Activated naive CD4-positive, alpha-beta T cell (primary cell): ENCODE data around the gene ATP2C2.

ENCODE experiments used
- DNase-seq, 4 experiments: peaks; one replicate each; lab custom pipeline; 2025; lab: John Stamatoyannopoulos, UW

Gene ATP2C2

DNA sequence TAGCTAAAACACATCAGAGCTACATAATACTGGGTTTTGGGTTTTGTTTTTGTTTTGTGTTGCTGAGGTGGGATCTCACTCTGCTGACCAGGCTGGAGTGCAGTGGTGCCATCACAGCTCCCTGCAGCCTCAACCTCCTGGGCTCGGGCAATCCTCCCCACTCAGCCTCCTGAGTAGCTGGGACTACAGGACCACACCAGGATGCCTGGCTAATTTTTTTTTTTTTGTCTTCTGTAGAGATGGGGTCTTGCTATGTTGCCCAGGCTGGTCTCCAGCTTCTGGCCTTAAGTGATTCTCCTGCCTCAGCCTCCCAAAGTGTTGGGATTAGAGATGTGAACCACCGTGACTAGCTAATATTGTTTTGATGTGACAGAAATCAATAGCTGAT lies 129.9 kb downstream of the ATP2C2 start:
- DNase-seq = no peak

DNA sequence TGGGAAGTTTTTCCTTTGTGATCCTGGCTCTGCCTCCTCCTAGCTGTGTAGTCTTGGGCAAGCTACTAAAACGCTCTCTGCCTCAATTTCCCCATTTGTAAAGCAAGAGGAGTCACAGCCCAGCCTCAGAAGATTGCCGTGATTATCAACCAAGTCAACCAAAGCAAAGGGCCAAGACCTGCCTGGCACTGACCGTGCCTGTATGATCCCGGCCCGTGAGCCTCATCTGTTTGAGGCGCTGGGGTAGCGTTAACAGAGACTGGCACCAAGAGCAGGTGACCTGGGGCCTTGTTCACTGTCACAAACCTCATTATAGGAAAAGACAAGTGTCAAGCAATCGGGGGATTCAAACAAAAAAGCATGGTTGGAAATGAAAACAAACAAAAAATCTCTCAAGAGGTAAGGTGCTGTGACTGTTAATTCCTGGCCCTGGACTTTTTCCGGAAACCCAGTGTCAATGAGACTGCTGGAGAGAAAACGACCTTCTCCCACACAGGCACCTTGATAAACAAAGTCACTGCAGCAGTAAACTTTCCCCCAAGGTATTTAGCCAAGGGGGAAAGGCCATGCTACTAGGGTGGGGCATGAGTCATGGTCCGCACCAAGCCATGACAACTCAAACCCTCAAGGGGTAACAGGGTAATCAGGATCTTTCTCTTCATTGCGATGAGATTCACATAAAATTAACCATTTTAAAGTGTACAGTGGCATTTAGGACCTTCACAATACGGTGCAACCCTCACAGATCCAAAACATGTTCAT lies 130.7 kb downstream of the ATP2C2 start:
- DNase-seq = no peak

DNA sequence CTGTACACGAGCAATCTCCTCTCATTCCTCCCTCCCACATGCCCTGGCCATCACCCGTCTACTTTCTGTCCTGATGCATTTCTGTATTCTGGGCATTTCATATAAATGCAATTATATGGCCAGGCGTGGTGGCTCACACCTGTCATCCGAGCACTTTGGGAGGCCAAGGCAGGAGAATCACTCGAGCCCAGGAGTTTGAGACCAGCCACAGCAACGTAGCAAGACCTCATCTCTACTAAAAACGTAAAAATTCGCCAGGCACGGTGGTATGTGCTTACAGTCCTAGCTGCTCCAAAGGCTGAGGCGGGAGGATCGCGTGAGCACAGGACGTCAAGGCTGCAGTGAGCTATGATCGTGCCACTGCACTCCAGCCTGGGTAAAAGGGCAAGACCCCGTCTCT lies 131.3 kb downstream of the ATP2C2 start:
- no peak for DNase-seq

DNA sequence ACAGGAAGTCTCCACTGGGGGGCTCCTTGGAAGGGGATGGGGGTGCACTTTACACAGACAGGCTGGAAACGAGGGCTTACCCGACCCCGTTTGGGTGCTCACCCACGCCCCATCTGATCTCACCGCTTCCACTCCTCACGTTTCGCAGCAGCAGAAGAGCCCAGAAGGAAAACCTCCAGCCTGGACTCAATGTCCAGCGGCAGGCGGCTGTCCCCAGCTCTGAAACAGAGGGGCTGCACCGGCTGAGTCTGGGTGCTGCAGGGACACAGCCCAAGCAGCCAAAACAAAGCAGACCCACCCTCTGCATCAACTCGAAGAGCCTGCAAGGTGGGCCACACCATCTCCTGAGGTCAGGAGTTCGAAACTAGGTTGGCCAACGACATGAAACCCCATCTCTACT lies 132.2 kb downstream of the ATP2C2 start:
- DNase-seq = no peak

DNA sequence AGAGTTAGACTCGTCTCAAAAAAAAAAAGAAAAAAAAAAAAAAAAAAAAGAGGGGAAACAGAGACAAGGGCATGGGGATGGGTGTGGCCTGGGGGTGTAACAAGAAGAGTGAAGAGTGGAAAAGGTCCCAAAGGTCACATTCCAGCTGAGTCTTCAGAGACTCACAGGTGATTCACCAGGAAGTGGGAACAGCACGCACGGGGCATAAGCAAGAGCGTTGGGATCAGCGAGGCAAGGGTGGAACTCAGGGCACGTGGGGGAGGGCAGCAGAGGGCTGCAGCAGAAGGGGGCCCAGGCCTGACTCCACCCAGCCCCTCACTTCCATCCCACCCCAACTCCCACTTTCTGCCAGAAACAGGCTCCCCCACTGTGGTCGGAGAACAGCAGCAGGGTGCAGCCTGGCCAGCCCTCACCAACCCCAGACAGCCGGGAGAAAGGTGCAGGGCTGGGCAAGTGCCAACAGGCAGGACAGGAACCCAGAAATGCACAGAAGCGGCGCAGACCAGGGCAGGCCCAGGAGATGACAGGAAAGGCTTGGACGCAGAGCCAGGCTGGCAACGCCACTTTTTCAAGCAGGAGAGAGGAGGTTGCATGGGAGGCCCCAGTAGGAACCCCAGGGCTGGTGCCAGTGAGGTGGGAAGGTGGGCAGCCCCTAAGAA lies 132.9 kb downstream of the ATP2C2 start:
- no peak for DNase-seq

DNA sequence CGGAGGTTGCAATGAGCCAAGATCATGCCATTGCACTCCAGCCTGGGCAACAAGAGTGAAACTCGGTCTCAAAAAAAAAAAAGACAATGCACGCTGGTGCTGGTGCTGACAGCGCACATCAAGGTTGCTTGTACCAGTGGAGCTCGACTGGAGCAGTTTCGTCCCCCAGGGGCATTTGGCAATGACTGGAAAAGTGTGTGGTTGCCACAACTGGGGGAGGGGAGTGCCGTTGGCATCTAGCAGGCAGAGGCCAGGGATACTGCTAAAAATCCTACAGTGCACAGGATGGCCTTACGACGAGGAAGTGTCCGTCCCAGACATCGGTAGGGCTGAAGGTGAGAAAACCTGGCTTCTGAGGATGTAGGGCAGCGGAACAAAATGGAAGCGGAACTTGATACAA lies 133.7 kb downstream of the ATP2C2 start:
- DNase-seq = no peak

DNA sequence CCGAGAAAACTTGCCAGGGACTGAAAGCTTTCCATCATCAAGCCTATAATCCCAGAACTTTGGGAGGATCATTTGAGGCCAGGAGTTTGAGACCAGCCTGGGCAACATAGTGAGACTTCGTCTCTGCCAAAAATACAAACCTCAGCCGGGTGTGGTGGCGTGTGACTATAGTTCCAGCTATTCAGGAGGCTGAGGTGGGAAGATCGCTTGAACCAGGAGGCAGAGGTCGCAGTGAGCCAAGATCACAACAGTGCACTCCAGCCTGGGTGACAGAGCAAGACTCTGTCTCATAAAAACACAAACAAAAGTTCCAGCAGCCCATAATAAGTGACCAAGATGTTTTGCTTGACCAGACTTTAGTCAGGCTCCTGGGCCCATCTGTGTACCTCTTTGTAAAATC lies 134.2 kb downstream of the ATP2C2 start:
- no peak for DNase-seq

DNA sequence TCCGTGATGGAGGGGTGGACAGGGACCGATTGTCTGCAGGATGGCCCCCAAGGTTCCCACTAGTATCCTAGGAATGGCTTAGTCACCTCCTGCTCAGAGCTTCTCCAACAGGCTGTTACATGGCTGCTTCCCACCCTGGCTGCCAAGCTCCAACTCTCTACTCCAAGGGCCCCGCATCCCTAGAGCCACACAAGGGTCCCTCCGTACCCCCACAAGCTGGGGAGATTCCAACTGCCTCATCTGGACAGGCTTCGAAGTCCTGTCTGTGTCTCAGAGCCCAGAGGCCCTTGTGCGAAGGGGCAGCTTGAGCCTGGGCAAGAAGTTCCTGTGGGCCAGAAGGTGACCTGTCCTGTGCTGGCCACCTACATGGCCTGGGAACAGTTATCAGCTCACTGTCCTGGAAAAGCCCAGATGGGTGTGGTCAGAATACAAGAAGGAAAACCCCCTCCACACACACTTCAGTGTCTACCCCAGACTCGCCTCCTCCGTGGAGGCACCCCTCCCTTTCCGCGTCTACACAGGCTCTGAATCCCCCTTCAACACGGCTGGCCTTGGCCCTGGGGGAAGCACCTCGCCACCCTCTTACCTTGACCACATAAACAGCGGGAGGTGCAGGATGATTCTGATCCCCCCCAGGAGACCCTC lies 135.5 kb downstream of the ATP2C2 start:
- DNase-seq = no peak

DNA sequence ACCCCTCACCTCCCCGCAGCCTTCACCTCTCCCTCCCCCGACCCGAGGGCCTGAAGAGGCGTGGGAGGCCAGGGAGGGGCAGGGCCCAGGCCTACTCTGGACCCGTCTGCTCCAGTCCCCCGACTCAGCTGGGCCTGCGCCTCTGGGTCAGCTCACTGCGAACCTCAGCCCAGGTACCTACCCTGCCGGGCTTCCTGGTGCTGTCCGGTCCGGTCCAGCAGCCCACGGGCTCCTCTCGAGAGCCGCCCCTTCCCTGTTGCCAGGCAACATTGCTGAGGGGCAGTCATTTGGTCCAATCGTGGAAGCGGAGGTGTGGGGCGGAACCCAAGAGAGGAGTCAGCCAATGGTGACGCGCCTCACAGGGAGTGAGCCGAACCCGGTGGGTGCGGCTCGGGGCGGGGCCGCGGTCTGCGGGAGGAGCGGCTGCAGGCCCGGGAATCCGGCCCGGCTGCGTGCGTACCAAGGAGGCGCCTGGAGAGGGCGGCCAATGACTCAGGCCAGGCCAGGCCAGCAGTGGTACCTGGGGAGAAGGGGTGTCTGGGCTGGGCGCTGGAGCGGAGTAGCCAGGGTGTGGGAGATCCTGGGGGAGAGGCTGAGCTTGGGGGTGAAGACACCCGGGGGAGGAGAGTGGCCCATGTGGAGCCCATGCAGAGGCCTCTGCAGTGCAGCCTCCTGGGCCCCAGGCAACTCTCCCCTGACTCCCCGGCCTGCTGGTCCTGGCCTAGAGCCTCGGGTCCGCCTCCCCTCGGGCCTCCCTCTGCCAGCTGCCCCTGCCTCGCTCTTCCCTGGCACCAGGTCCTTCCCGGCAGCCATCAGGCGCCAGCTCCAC lies 136.3 kb downstream of the ATP2C2 start, which contains the start of gene MEAK7:
TSS of gene MEAK7 (minus strand) at position 240 of the 829 bp plus-strand sequence. CDS start 6,573 bp downstream, outside the sequence.
- peak; percentile 85 to 97 (median 92) for DNase-seq

DNA sequence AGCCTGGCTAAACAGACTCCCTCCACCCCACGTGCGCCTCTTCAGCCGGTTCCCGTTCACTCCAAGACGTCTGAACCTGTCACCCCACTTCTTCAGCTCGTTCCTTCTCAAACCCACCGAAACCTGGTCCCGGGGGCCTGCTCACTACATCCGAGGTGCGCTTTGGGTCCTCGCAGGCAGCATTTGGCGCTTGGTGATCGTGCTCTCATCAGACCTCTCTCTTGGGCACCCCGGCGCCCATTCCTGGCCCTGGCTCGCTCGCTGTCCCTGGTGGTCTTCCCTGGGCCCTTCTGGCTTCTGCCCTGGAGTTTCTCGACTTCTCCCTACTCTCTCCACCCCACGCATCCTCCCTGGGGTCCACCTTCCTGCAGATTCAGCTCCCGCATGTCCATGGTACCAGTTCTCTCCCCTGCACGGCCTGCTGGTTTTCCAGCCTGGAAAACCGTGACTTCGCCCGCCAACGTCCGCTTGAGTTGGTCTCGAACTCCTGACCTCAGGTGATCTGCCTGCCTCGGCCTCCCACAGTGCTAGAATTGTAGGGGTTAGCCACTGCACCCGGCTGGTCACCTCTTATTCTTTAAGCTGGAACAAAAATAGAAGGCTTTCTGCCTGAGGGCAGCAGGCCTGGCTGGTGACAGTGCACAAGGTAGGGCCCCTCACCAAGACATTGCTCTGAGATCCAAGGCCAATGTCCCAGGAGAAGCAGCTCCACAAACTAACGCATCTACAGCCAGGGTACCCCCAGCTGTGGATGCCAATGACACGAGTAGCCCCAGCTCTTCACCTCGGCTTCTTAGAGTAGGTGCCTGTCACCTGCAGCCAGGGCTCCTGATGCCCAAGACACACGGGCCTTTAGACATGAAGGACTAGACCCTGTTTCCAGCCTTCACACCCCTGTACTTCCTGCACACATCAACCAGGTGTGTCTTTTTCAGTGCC lies 137.2 kb downstream of the ATP2C2 start:
- DNase-seq = no peak

DNA sequence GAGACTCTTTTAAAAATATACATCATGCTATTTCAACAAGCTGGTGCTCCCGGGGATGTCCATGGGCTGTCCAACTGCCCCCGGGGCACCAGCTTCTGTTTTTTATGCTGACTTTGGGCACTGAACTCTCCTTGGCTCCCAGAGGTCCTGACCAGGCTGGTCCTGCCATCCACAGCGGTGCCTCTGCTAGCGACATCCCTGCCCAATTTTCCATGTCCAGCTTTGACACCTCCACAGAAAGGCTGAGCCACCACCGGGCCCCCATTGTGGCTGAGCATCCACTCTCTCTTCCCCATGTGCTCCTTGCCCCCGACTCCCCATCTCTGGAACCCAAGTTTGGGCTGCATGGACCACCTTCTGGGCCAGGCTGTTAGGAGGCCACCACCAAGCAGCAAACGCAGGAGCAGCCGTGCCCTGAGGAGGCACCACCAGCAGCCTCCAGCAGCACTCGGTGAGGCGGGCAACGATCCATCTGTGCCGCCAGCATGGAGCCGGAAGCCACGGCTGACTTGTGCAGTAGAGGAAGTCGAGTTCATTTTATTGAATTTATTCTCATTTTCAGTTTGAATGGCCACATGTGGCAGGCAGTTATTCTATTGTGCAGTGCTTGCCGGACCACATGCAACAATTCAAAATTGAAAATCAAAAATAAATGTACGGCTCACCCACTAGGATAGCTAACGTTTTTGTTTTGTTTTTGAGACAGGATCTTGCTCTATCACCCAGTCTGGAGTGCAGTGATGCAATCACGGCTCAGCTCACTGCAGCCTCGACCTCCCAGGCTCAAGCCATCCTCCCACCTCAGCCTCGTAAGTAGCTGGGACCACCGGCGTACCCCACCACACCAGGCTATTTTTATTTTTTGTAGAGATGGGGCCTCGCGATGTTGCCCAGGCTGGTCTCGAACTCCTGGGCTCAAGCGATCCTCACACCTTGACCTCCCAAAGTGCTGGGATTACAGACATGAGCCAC lies 139.0 kb downstream of the ATP2C2 start:
- DNase-seq = peak in 1 of 4 experiments; percentile 9

DNA sequence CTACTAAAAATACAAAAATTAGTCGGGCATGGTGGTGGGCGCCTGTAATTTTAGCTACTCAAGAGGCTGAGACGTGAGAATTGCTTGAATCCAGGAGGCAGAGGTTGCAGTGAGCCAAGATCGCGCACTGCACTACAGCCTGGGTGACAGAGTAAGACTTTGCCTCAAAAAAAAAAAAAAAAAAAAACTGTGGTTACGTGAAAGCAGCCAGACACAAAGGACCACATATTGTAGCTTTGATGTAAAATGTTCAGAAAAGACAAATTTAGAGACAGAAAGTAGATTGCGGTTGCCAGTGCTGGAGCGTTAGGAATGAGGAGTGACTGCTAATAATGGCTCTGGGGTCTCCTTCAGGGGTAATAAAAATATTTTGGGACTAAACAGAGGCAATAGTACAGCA lies 140.2 kb downstream of the ATP2C2 start:
- DNase-seq = no peak

DNA sequence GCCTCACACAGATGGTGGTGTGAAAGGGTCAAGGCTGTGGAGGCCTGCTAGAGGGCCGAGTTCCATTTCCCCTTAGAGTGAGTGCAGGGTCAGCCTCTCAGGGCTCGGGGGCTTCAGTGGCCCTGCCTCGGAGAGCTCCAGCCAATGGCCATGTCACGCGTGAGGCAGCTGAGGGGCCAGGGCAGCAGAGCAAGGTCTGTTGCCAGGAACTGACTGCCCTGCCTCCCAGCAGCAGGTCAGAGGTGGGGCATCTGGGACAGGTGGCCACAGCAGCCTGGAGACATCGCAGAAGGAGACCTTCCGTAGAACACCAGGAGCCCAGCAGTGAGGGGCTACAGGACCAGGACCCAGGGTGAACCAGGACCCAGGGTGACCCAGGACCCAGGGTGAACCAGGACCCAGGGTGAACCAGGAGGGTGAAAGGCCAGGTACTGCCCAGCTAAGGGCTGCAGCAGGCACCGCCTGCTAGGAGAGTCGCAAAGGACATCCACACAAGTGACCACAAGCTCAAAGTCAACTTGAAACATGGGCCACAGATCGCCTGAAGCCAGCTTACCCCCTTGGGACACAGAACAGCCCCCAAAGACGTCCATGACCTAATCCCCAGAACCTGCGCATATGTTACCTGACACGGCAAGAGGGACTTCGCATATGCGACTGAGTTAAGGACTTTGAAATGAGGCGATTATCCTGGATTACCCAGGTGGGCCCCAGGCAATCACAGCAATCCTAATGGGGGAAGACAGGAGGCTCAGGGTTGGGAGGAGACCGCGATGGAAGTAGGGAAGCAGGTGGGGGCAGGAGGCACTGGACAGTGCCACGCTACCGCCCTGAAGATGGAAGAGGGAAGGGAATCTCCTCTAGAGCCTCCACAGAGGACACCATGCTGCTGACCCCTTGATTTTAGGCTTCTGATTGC lies 141.0 kb downstream of the ATP2C2 start:
- DNase-seq = no peak

DNA sequence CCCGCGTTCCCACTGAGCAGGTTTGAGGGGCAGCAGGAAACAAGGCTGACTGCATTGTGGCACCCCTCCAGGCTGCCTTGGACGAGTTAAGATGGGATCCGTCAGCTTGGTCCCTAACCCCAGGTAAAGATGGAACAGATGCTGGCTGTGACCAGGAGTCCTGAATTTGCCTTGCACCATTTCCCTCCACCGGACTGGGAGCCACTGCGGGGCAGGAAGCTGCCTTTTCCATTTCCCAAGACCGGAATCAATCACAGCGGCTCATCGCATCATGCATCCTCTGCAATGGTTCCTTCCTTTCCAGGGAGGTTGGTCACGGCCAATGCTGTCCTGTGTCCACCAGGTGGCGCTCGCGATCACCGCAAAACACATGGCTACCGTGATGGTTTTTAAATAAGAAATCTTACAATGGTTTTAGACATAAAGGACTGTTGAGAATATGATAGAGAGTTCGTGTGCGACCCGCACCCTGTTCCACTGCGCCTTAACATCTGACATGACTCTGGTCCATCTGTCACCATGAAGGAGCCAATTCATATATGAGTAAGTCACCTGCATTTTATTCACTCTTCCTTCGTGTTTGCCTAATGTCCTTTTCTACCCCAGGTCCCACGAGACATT lies 143.0 kb downstream of the ATP2C2 start:
- DNase-seq = peak; percentile 72 to 83 (median 78)

DNA sequence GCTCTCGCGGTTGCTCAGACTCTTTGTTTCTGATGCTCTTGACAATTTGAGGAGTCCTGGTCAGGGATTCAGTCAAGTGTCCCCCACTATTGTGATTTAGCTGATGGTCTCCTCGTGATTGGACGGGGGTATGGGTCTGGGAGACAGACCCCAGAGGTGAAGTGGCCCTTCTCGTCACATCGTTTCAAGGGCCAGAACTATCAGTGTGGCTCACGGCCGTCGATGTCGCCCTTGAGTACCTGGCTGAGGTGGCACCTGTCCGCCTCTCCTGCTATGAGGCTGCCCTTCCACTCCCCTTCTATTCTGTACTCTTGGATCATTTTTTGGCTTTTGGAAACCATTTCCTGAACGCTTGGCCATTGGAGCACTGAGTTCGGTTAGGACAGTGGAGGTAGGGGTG lies 143.5 kb downstream of the ATP2C2 start:
- DNase-seq = no peak

DNA sequence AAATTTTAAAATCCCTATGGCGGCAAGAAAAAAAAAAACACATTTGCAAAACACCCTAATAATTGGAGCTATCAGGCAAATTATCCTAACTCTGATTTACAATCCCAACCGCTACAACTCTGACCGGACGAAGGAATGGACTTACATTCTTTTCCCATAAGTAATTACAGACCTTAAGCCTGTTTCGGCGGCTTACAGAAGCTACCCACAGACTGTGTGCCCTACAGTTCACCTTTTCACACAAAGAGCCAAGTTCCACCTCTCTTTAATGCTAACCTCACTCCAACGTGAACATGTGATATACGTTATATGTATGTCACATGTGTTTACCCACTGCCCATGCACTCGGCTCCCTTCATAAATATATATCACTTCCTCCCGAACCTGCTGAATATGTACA lies 144.8 kb downstream of the ATP2C2 start:
- no peak for DNase-seq

DNA sequence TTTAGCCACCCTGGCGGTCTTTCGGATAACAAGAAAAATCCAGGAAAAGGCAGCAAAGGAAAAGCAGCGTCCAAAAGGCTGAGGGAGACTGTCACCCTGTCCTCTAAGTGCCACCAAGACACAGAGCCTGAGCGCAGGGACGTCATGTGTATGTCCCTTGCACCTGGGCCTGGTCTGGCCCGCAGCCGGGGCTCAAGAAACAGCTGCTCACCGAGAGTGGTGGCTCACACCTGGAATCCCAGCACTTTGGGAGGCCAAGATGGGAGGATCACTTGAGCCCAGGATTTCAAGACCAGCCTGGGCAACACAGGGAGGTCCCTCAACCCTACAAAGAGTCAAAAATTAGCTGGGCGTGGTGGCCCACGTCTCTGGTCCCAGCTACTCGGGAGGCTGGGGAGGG lies 145.3 kb downstream of the ATP2C2 start:
- DNase-seq = no peak
